M059J (cell line): Measurements from ENCODE around the gene HADHB. TPM values are rescaled to one million over a fixed set of nuclear protein-coding genes. Genes with fewer than 3 reads are reported as not detected.
"Not testable (repeated sequence)": the region's sequence is repeated elsewhere in the genome, so short reads cannot be mapped to it uniquely, and the experiment has no call there.

ENCODE experiments used
- DNase-seq: peaks from one replicate; pipeline ENCODE4 v3.0.0-alpha.2; 2012; ENCODE audit warnings: low read depth
- total RNA-seq: library from RNA; depleted of rRNA; stranded (reverse); fragments of >200 nt; shearing (Covaris generic); gene quantifications from 2 replicates; pipeline ENCODE4 v1.2.3, GENCODE V29; 2014

HADHB gene
- total RNA-seq, 1 experiment from 2014 or later: 83.1 TPM

- DNase-seq: no peak
Measured at GRCh38 chr2:26297061-26297460, 52.3 kb downstream of the HADHB start.

- no peak for DNase-seq
Measured at GRCh38 chr2:26298286-26298637, 53.5 kb downstream of the HADHB start.

GRCh38 chr2:26298638-26299393 is 54.1 kb downstream of the HADHB start:
- peak; percentile 43 for DNase-seq

- DNase-seq: peak; percentile 66
Measured at GRCh38 chr2:26299471-26300101, 54.8 kb downstream of the HADHB start.

- no peak for DNase-seq
Measured at GRCh38 chr2:26300234-26300925, 55.6 kb downstream of the HADHB start.

GRCh38 chr2:26302846-26303245 is 58.1 kb downstream of the HADHB start:
- DNase-seq: peak; percentile 46

- not testable (repeated sequence) for DNase-seq
Measured at GRCh38 chr2:26305094-26305493, 60.4 kb downstream of the HADHB start.

- DNase-seq: no peak
Measured at GRCh38 chr2:26305540-26305939, 60.8 kb downstream of the HADHB start.

- DNase-seq: no peak
Measured at GRCh38 chr2:26309921-26310320, 65.2 kb downstream of the HADHB start.

- no peak for DNase-seq
Measured at GRCh38 chr2:26312471-26312870, 67.7 kb downstream of the HADHB start.

- DNase-seq: no peak
Measured at GRCh38 chr2:26313446-26313845, 68.7 kb downstream of the HADHB start.

- no peak for DNase-seq
Measured at GRCh38 chr2:26314243-26314642, 69.5 kb downstream of the HADHB start.

GRCh38 chr2:26316041-26316440 is 71.3 kb downstream of the HADHB start:
- DNase-seq: peak; percentile 14

GRCh38 chr2:26316845-26317244 is 72.1 kb downstream of the HADHB start:
- DNase-seq: no peak

GRCh38 chr2:26317377-26318105 is 72.8 kb downstream of the HADHB start:
- DNase-seq: no peak

- no peak for DNase-seq
Measured at GRCh38 chr2:26318950-26319349, 74.2 kb downstream of the HADHB start.

- not testable (repeated sequence) for DNase-seq
Measured at GRCh38 chr2:26324479-26324878, 79.7 kb downstream of the HADHB start.

- DNase-seq: no peak
Measured at GRCh38 chr2:26324903-26325302, 80.2 kb downstream of the HADHB start.

GRCh38 chr2:26325851-26326250 is 81.1 kb downstream of the HADHB start:
- DNase-seq: peak; percentile 65

GRCh38 chr2:26326514-26326913 is 81.8 kb downstream of the HADHB start:
- peak; percentile 8 for DNase-seq

GRCh38 chr2:26327291-26328272 is 82.8 kb downstream of the HADHB start:
- DNase-seq: no peak
